Measurements from ENCODE around the gene ELMO1. TPM values are rescaled to one million over a fixed set of nuclear protein-coding genes. Genes with fewer than 3 reads are reported as not detected.

The ELMO1 gene
- total RNA-seq, 4 donors from 2014 or later: 24.6 to 120 (median 71.9) TPM

DNA sequence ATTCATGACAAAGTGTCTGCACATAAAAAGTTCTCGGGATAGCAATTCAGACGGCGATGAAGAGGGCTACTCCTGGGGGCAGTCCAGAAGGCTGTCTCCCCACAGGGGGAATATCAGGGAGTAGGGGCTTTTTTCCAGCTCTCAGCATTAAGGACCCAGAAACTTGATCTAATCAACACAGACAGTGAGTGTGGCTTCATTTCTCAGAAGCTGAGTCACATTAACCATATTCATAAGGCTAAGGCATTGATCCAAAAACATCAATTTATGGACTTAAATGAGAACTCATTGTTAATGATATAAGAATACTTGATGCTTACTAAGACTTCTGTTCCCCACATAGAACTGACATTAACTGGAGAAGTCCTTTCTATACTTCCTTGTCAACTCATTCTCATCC is 636.9 kb downstream of the ELMO1 start:
- TF ChIP-seq POLR2AphosphoS5 (IDR thresholded peaks at IDR 0.05): no peak
- no peak for TF ChIP-seq CTCF (IDR thresholded peaks at IDR 0.05)
- no peak for TF ChIP-seq POLR2A (IDR thresholded peaks at IDR 0.05)
- TF ChIP-seq EP300 (IDR thresholded peaks at IDR 0.05; ENCODE audit: low read depth): no peak
- 20 to 51% methylated on average over 1 to 3 of the region's 3 CpGs for WGBS, 2 donors (ENCODE audit: low coverage in 1 of 2)
- in situ Hi-C loops (cut with MboI; ENCODE audit: low pct_ligation_motif_present in 1 of 4, low pct_unique_long_range_greater_than_20kb in 1 of 4, low sequenced_read_pairs in 3 of 4): no loop called here
- Histone ChIP-seq H3K36me3 (no peaks in the 10 kb centered on the region), H3K27me3 (no peaks in the 10 kb centered on the region), H3K4me3 (no peak overlapping the region), H3K27ac (no peak overlapping the region), H3K9me3 (no peaks in the 10 kb centered on the region), H3K4me1 (no peaks in the 10 kb centered on the region)
- no peak for DNase-seq
- intact Hi-C loops (cut with DNase I; ENCODE audit: low total_unique reads): no loop called here

GRCh38 chr7:36810489-36810888 is 638.2 kb downstream of the ELMO1 start:
- intact Hi-C loops (cut with DNase I; ENCODE audit: low total_unique reads): no loop called here
- no peaks in the 10 kb centered on the region for H3K36me3 ChIP-seq
- H3K27ac ChIP-seq: no peak overlapping the region
- WGBS, 2 donors (ENCODE audit: low coverage in 1 of 2): 46% methylated on average over 2 of the region's 2 CpGs; no CpG with 5 or more reads in 1 of the 2 donors
- no peaks in the 10 kb centered on the region for H3K4me1 ChIP-seq
- no peaks in the 10 kb centered on the region for H3K9me3 ChIP-seq
- in situ Hi-C loops (cut with MboI; ENCODE audit: low pct_ligation_motif_present in 1 of 4, low pct_unique_long_range_greater_than_20kb in 1 of 4, low sequenced_read_pairs in 3 of 4): no loop called here
- DNase-seq: no peak
- no peaks in the 10 kb centered on the region for H3K27me3 ChIP-seq
- no peak overlapping the region for H3K4me3 ChIP-seq
- TF ChIP-seq EP300 (IDR thresholded peaks at IDR 0.05; ENCODE audit: low read depth) (no peak), CTCF (IDR thresholded peaks at IDR 0.05) (no peak), POLR2A (IDR thresholded peaks at IDR 0.05) (no peak), POLR2AphosphoS5 (IDR thresholded peaks at IDR 0.05) (no peak)

- intact Hi-C loops (cut with DNase I; ENCODE audit: low total_unique reads): no loop called here
- WGBS, 2 donors (ENCODE audit: low coverage in 1 of 2): 84 to 100% methylated on average over 1 of the region's 1 CpG
- no peaks in the 10 kb centered on the region for H3K36me3 ChIP-seq
- DNase-seq: no peak
- no peaks in the 10 kb centered on the region for H3K27me3 ChIP-seq
- no peak overlapping the region for H3K4me3 ChIP-seq
- TF ChIP-seq CTCF (IDR thresholded peaks at IDR 0.05): no peak
- TF ChIP-seq POLR2AphosphoS5 (IDR thresholded peaks at IDR 0.05): no peak
- no peak for TF ChIP-seq EP300 (IDR thresholded peaks at IDR 0.05; ENCODE audit: low read depth)
- TF ChIP-seq POLR2A (IDR thresholded peaks at IDR 0.05): no peak
- no peaks in the 10 kb centered on the region for H3K9me3 ChIP-seq
- no peak overlapping the region for H3K27ac ChIP-seq
- H3K4me1 ChIP-seq: no peaks in the 10 kb centered on the region
- in situ Hi-C loops (cut with MboI; ENCODE audit: low pct_ligation_motif_present in 1 of 4, low pct_unique_long_range_greater_than_20kb in 1 of 4, low sequenced_read_pairs in 3 of 4): no loop called here
Observed at GRCh38 chr7:36810032-36810431, 638.6 kb downstream of the ELMO1 start.

DNA sequence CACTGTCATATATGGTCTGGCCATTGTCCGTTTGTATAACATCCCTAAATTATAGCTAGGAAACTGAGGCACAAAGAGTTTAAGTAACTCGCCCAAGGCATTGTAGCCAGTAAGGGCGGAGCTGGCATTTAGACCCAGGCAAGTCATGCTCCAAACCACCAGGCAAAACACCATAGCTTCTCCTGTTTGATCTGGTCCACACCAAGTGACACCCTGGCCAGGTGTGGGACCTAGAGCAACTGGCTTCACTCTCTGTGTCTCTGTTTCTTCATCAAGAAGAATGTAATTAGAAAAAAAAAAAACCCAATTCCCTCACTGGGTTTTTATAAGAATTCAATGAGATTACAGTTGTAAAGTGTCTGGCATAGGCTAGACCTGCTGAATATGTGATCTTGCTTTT is 639.2 kb downstream of the ELMO1 start:
- Histone ChIP-seq H3K27ac (no peak overlapping the region), H3K36me3 (no peaks in the 10 kb centered on the region), H3K9me3 (no peaks in the 10 kb centered on the region), H3K4me1 (no peaks in the 10 kb centered on the region), H3K27me3 (no peaks in the 10 kb centered on the region), H3K4me3 (no peak overlapping the region)
- TF ChIP-seq POLR2A (IDR thresholded peaks at IDR 0.05) (no peak), EP300 (IDR thresholded peaks at IDR 0.05; ENCODE audit: low read depth) (no peak), POLR2AphosphoS5 (IDR thresholded peaks at IDR 0.05) (no peak), CTCF (IDR thresholded peaks at IDR 0.05) (no peak)
- intact Hi-C loops (cut with DNase I; ENCODE audit: low total_unique reads) (no loop called here), in situ Hi-C loops (cut with MboI; ENCODE audit: low pct_ligation_motif_present in 1 of 4, low pct_unique_long_range_greater_than_20kb in 1 of 4, low sequenced_read_pairs in 3 of 4) (no loop called here)
- WGBS, 2 donors (ENCODE audit: low coverage in 1 of 2): 86% methylated on average over 3 of the region's 3 CpGs; no CpG with 5 or more reads in 1 of the 2 donors
- DNase-seq: no peak

All from transverse colon (tissue), 4 donors.